WERI-Rb-1 (cell line): Measurements from ENCODE around the gene MAP10.

Experiments used
- DNase-seq: peaks from one replicate; pipeline ENCODE4 v3.0.0-alpha.2; 2020
- H3K27ac ChIP-seq: fragments of 250-450 bp; sonication (Bioruptor Pico); 2 replicates; pipeline ENCODE4 v1.5.1; 2020; ENCODE audit warnings: mild to moderate bottlenecking, moderate library complexity
- H3K27me3 ChIP-seq: fragments of 250-450 bp; sonication (Bioruptor Pico); 2 replicates; pipeline ENCODE4 v1.5.1; 2021; ENCODE audit warnings: mild to moderate bottlenecking, low read depth, moderate library complexity; ENCODE audit not compliant: insufficient read depth, severe bottlenecking
- H3K36me3 ChIP-seq: fragments of 250-450 bp; sonication (Bioruptor Pico); 2 replicates; pipeline ENCODE4 v1.5.1; 2020; ENCODE audit warnings: mild to moderate bottlenecking, moderate library complexity
- H3K4me3 ChIP-seq: 2 replicates; pipeline ENCODE4 v1.5.1; 2011; ENCODE audit warnings: low read depth, mild to moderate bottlenecking, control low read depth, low read length
- H3K9me3 ChIP-seq: fragments of 250-450 bp; sonication (Bioruptor Pico); 2 replicates; pipeline ENCODE4 v1.5.1; 2021; ENCODE audit warnings: mild to moderate bottlenecking, moderate library complexity; ENCODE audit not compliant: severe bottlenecking
- TF ChIP-seq, protein P1 (sequence below): IDR thresholded peaks from 2 replicates; pipeline ENCODE4 v1.5.1; 2011; ENCODE audit warnings: low read depth, mild to moderate bottlenecking, control low read depth, inconsistent platforms, low read length

Gene MAP10

GRCh38 chr1:232851532-232851931, 46.3 kb downstream of the MAP10 start:
- DNase-seq = no peak
- Histone ChIP-seq H3K27ac (no peak overlapping the region), H3K9me3 (no peaks in the 10 kb centered on the region), H3K27me3 (no peaks in the 10 kb centered on the region), H3K4me3 (no peak overlapping the region), H3K36me3 (no peaks in the 10 kb centered on the region)
- TF ChIP-seq, protein P1, sequence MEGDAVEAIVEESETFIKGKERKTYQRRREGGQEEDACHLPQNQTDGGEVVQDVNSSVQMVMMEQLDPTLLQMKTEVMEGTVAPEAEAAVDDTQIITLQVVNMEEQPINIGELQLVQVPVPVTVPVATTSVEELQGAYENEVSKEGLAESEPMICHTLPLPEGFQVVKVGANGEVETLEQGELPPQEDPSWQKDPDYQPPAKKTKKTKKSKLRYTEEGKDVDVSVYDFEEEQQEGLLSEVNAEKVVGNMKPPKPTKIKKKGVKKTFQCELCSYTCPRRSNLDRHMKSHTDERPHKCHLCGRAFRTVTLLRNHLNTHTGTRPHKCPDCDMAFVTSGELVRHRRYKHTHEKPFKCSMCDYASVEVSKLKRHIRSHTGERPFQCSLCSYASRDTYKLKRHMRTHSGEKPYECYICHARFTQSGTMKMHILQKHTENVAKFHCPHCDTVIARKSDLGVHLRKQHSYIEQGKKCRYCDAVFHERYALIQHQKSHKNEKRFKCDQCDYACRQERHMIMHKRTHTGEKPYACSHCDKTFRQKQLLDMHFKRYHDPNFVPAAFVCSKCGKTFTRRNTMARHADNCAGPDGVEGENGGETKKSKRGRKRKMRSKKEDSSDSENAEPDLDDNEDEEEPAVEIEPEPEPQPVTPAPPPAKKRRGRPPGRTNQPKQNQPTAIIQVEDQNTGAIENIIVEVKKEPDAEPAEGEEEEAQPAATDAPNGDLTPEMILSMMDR = no peak

GRCh38 chr1:232853994-232854797, 49.0 kb downstream of the MAP10 start:
- TF ChIP-seq, protein P1 = no peak
- no peak for DNase-seq
- H3K27ac ChIP-seq = no peak overlapping the region
- no peaks in the 10 kb centered on the region for H3K36me3 ChIP-seq
- no peaks in the 10 kb centered on the region for H3K9me3 ChIP-seq
- no peaks in the 10 kb centered on the region for H3K27me3 ChIP-seq
- H3K4me3 ChIP-seq = no peak overlapping the region

DNA sequence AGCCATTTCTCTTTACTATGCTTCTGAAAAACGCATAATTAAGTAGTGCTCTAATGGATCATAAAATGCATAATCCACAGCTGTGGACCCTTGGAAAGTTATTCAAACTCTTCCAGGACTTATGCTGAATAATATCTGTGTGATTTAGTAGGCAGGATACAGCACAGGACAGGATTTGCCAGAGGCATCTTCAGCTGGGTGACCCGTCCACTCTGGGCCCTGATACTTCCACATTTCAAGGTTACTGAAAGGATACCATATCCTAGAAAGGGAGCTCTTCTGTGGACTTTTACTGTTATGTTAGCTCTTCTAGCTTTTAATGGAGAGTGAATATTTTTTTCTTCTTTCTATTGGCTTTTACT, 49.6 kb downstream of the MAP10 start:
- no peak overlapping the region for H3K4me3 ChIP-seq
- no peaks in the 10 kb centered on the region for H3K36me3 ChIP-seq
- TF ChIP-seq, protein P1 = no peak
- no peak for DNase-seq
- H3K27ac ChIP-seq = no peak overlapping the region
- H3K9me3 ChIP-seq = no peaks in the 10 kb centered on the region
- H3K27me3 ChIP-seq = no peaks in the 10 kb centered on the region

DNA sequence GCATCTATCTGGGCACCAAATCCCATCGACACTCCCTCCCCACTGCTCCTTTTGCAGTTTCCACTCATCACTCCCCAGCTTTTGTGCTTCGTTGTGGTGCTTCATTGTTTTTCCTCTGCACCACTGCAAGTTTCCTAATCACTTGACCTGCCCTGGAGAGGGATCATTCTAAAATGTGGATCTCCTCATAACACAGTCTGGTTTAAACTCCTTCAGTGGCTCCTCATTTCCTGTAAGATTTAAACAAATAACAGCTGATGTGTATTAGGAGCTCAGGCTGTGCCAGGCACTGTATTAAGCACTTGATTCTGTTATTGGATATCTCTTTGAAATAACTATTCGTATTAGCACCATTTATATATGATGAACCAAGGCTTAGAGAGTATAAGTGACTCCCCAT, 51.3 kb downstream of the MAP10 start:
- Histone ChIP-seq H3K27ac (no peak overlapping the region), H3K36me3 (no peaks in the 10 kb centered on the region), H3K27me3 (no peaks in the 10 kb centered on the region), H3K4me3 (no peak overlapping the region), H3K9me3 (no peaks in the 10 kb centered on the region)
- TF ChIP-seq, protein P1 = no peak
- DNase-seq = no peak
